Measurements from ENCODE around the gene APOL2.

DNA sequence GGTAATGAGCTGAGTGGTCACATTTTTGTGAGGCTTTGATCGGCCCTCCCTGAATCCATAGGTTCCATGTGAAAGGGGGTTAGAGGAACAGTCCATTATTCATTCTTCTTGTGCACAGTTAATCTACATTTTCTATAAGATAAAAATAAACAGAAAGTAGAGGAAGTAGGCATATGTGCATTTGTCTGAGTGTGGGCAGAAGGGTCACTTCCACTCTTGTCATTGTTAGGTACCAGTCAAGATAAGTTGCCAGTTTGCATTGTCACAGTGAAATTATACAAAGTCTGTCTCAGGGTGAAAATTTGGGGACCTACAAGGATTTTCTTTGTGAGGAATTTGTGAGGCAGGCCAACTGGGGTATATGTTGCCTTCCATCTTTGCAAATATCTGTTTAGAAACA is 33.1 kb downstream of the APOL2 start:
- TF ChIP-seq CTCF (IDR thresholded peaks at IDR 0.05) (no peak), POLR2A (IDR thresholded peaks at IDR 0.05) (no peak)
